Common myeloid progenitor, CD34-positive (primary cell): ENCODE data around the gene SAMD11.

Source experiments
- CTCF ChIA-PET: fragments of 350-600 bp; sonication (Branson Sonifier 250); formaldehyde crosslinking; loops from one replicate; lab custom pipeline; 2021; ENCODE audit warnings: antibody characterized with exemption; lab: Charles Lee
- POLR2A ChIA-PET: fragments of 350-600 bp; sonication (Branson Sonifier 250); formaldehyde crosslinking; loops from one replicate; lab custom pipeline; 2021; ENCODE audit warnings: antibody characterized with exemption; lab: Charles Lee
- DNase-seq, 3 donors: peaks; one replicate each; pipeline versions ENCODE4 v3.0.0 to v3.0.0-alpha.2; 2013
- H3K27ac ChIP-seq, 2 experiments: 1 replicate in 1 of 2; 2 replicates in 1 of 2; pipeline ENCODE4 v1.7.0; 2013; ENCODE audit warnings: inconsistent platforms in 2 of 2, low read length in 2 of 2, mild to moderate bottlenecking in 2 of 2, low read depth in 1 of 2, moderate library complexity in 1 of 2; ENCODE audit not compliant: severe bottlenecking in 2 of 2, insufficient read depth in 1 of 2, poor library complexity in 1 of 2
- H3K27me3 ChIP-seq, 5 experiments: replicated peaks in 2 of 5; 1 replicate in 3 of 5; 2 replicates in 2 of 5; pipeline versions ENCODE4 v1.6.1 to v1.7.0; 2013; ENCODE audit warnings: low read length in 4 of 5, mild to moderate bottlenecking in 2 of 5, moderate library complexity in 2 of 5, inconsistent platforms in 1 of 5; ENCODE audit not compliant: insufficient read depth in 5 of 5, control insufficient read depth in 4 of 5
- H3K36me3 ChIP-seq, 4 experiments: 1 replicate in 2 of 4; 2 replicates in 2 of 4; pipeline versions ENCODE4 v1.6.1 to v1.7.0; 2013; ENCODE audit warnings: low read length in 3 of 4, control low read depth in 1 of 4, mild to moderate bottlenecking in 1 of 4; ENCODE audit not compliant: control insufficient read depth in 4 of 4, insufficient read depth in 4 of 4
- H3K4me1 ChIP-seq, 4 experiments: 1 replicate in 3 of 4; 2 replicates in 1 of 4; pipeline versions ENCODE4 v1.6.1 to v1.7.1; 2013; ENCODE audit warnings: low read length in 3 of 4, mild to moderate bottlenecking in 3 of 4, control low read depth in 1 of 4, inconsistent platforms in 1 of 4, moderate library complexity in 1 of 4; ENCODE audit not compliant: control insufficient read depth in 4 of 4, insufficient read depth in 4 of 4; ENCODE audit errors: control extremely low read depth in 1 of 4
- H3K4me3 ChIP-seq, 7 experiments: 1 replicate in 4 of 7; 2 replicates in 3 of 7; pipeline versions ENCODE4 v1.5.1 to v1.7.0; 2013; ENCODE audit warnings: mild to moderate bottlenecking in 7 of 7, low read length in 6 of 7, moderate library complexity in 6 of 7, inconsistent platforms in 2 of 7, low read depth in 2 of 7, control low read depth in 1 of 7; ENCODE audit not compliant: insufficient read depth in 4 of 7, control insufficient read depth in 1 of 7; ENCODE audit errors: extremely low read depth in 1 of 7
- H3K9me3 ChIP-seq, 5 experiments: 1 replicate in 4 of 5; 2 replicates in 1 of 5; pipeline versions ENCODE4 v1.6.1 to v1.7.1; 2013; ENCODE audit warnings: low read length in 4 of 5, mild to moderate bottlenecking in 2 of 5, inconsistent platforms in 1 of 5, low read depth in 1 of 5, moderate library complexity in 1 of 5; ENCODE audit not compliant: control insufficient read depth in 4 of 5, insufficient read depth in 2 of 5; ENCODE audit errors: control extremely low read depth in 1 of 5
- WGBS: methylation state at CpG from one replicate; pipeline ENCODE4 v1.1.5; 2013; ENCODE audit not compliant: insufficient coverage; 5-methylcytosine and 5-hydroxymethylcytosine counted together

SAMD11 gene

GRCh38 chr1:963301-963651 is 39.6 kb downstream of the SAMD11 start:
- no peak overlapping the region for H3K4me3 ChIP-seq
- H3K27ac ChIP-seq: no peak overlapping the region
- H3K36me3 ChIP-seq: peaks cover 0 to 3% (median 0%) of the 10 kb centered on the region in 4 experiments
- peaks cover 0 to 42% (median 37%) of the 10 kb centered on the region in 4 experiments for H3K4me1 ChIP-seq
- ChIA-PET CTCF (no interaction called here), POLR2A (no interaction called here)
- peaks cover 0 to 58% (median 13%) of the 10 kb centered on the region in 5 experiments for H3K27me3 ChIP-seq
- H3K9me3 ChIP-seq: no peaks in the 10 kb centered on the region
- DNase-seq: no peak
- 94% methylated on average over 16 of the region's 16 CpGs for WGBS

- no peaks in the 10 kb centered on the region for H3K9me3 ChIP-seq
- H3K27ac ChIP-seq: no peak overlapping the region
- ChIA-PET POLR2A (no interaction called here), CTCF (no interaction called here)
- H3K4me1 ChIP-seq: peaks cover 0 to 36% (median 33%) of the 10 kb centered on the region in 4 experiments
- DNase-seq: no peak
- WGBS: 96% methylated on average over 38 of the region's 47 CpGs
- peaks cover 0 to 64% (median 13%) of the 10 kb centered on the region in 5 experiments for H3K27me3 ChIP-seq
- peaks cover 0 to 3% (median 0%) of the 10 kb centered on the region in 4 experiments for H3K36me3 ChIP-seq
- no peak overlapping the region for H3K4me3 ChIP-seq
Observed at GRCh38 chr1:963746-964525, 40.2 kb downstream of the SAMD11 start.

- peaks cover 0 to 68% (median 16%) of the 10 kb centered on the region in 5 experiments for H3K27me3 ChIP-seq
- peaks cover 0 to 3% (median 0%) of the 10 kb centered on the region in 4 experiments for H3K36me3 ChIP-seq
- DNase-seq: no peak
- no peak overlapping the region for H3K27ac ChIP-seq
- ChIA-PET POLR2A (no interaction called here), CTCF (no interaction called here)
- 90% methylated on average over 26 of the region's 51 CpGs for WGBS
- no peak overlapping the region for H3K4me3 ChIP-seq
- H3K9me3 ChIP-seq: peaks cover 0 to 2% (median 0%) of the 10 kb centered on the region in 5 experiments
- peaks cover 0 to 32% (median 29%) of the 10 kb centered on the region in 4 experiments for H3K4me1 ChIP-seq
Observed at GRCh38 chr1:964691-965525, 41.2 kb downstream of the SAMD11 start.

- Histone ChIP-seq H3K4me1 (peaks cover 0 to 29% (median 23%) of the 10 kb centered on the region in 4 experiments), H3K4me3 (no peak overlapping the region), H3K27me3 (peaks cover 0 to 75% (median 16%) of the 10 kb centered on the region in 5 experiments), H3K9me3 (peaks cover 0 to 2% (median 0%) of the 10 kb centered on the region in 5 experiments), H3K36me3 (peaks cover 0 to 3% (median 0%) of the 10 kb centered on the region in 4 experiments), H3K27ac (no peak overlapping the region)
- POLR2A ChIA-PET: no interaction called here
- WGBS: 54% methylated on average over 21 of the region's 26 CpGs
- no peak for DNase-seq
- CTCF ChIA-PET: no interaction called here
Observed at GRCh38 chr1:965526-966134, 41.9 kb downstream of the SAMD11 start.

- peaks cover 0 to 3% (median 0%) of the 10 kb centered on the region in 4 experiments for H3K36me3 ChIP-seq
- H3K4me1 ChIP-seq: peaks cover 0 to 24% (median 18%) of the 10 kb centered on the region in 4 experiments
- peaks cover 0 to 75% (median 16%) of the 10 kb centered on the region in 5 experiments for H3K27me3 ChIP-seq
- peak in 2 of 3 donors; percentile 42 to 55 for DNase-seq
- 3% methylated on average over 29 of the region's 31 CpGs for WGBS
- peak within 1 kb of the TSS in 6 of 7 experiments; percentile 24 to 83 (median 62) for H3K4me3 ChIP-seq
- ChIA-PET CTCF (interaction anchor here (1.0 kb wide), 1 partner anchor 17 kb away, joined by 5 read pairs; no protein-coding TSS in a partner anchor), POLR2A (interaction anchor here (1.1 kb wide), 1 partner anchor 10 kb away, joined by 3 read pairs; no protein-coding TSS in a partner anchor)
- no peak within 1 kb of the TSS for H3K27ac ChIP-seq
- peaks cover 0 to 2% (median 0%) of the 10 kb centered on the region in 5 experiments for H3K9me3 ChIP-seq
Observed at GRCh38 chr1:966135-966703, 42.5 kb downstream of the SAMD11 start, which contains the start of gene PLEKHN1. PLEKHN1 (plus strand) TSS chr1:966482; CDS start chr1:966532, 50 bp downstream.

GRCh38 chr1:966704-967300 is 43.1 kb downstream of the SAMD11 start:
- Histone ChIP-seq H3K9me3 (peaks cover 0 to 2% (median 0%) of the 10 kb centered on the region in 5 experiments), H3K27ac (no peak overlapping the region), H3K36me3 (peaks cover 0 to 3% (median 0%) of the 10 kb centered on the region in 4 experiments), H3K4me1 (peaks cover 0 to 21% (median 17%) of the 10 kb centered on the region in 4 experiments), H3K27me3 (peaks cover 0 to 75% (median 16%) of the 10 kb centered on the region in 5 experiments), H3K4me3 (peak overlapping the region in 6 of 7 experiments; percentile 24 to 83 (median 62))
- peak; percentile 38 to 68 (median 64) for DNase-seq
- POLR2A ChIA-PET: interaction anchor here (1.1 kb wide), 1 partner anchor 9 kb away, joined by 3 read pairs; no protein-coding TSS in a partner anchor
- WGBS: 0% methylated on average over 53 of the region's 60 CpGs
- CTCF ChIA-PET: interaction anchor here (1.0 to 1.1 kb wide), 2 partner anchors 9 to 17 kb away, joined by 3 to 5 read pairs; no protein-coding TSS in a partner anchor
